Measurements from ENCODE around the gene GCKR.

- TF ChIP-seq CTCF (IDR thresholded peaks at IDR 0.05), result no peak
- TF ChIP-seq POLR2A (IDR thresholded peaks at IDR 0.05), result no peak
Measured at GRCh38 chr2:27518782-27519113, 22.1 kb downstream of the GCKR start.
